ENCODE data around the gene HSDL2.

DNA sequence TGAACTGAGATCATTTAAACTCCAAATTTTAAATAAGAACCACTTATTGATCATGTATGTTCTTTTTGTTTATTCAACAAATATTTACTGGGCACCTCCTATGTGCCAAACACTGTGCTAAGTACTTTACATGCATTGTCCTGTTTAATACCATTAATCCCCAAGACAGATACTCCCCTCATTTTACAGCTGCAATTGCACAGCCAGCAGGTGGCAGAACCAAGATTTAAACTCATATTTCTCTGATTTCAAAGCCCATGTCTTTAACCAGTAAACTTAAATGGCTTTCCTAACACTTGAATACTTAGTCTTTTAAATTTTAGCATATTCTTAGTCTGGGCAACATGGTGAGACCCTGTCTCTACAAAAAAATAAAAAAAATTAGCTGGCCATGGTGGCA is 63.3 kb downstream of the HSDL2 start:
- TF ChIP-seq POLR2A (IDR thresholded peaks at IDR 0.05; ENCODE audit: low read length): no peak
- no peak for TF ChIP-seq GATA1 (IDR thresholded peaks at IDR 0.05; ENCODE audit: low read depth, low read length)
